HG03135 (cell line): ENCODE measurements around the gene SCLY.
"Not testable (repeated sequence)": the region's sequence is repeated elsewhere in the genome, so short reads cannot be mapped to it uniquely, and the experiment has no call there.

Experiments used
- ATAC-seq: cut with Tn5 transposase; IDR thresholded peaks from one replicate; pipeline ENCODE4 v1.9.1; 2021; ENCODE audit warnings: mild to moderate bottlenecking, moderate library complexity; ENCODE audit not compliant: unreplicated experiment

SCLY gene

GRCh38 chr2:238107525-238108422 is 47.0 kb downstream of the SCLY start:
- ATAC-seq: peak; percentile 55

GRCh38 chr2:238108423-238109183 is 47.8 kb downstream of the SCLY start:
- peak; percentile 55 for ATAC-seq

GRCh38 chr2:238113611-238114010 is 52.8 kb downstream of the SCLY start:
- ATAC-seq: no peak

- no peak for ATAC-seq
These were observed 53.6 kb downstream of the SCLY start for GRCh38 chr2:238114331-238114841.

- no peak for ATAC-seq
These were observed 54.3 kb downstream of the SCLY start for GRCh38 chr2:238114851-238115660.

GRCh38 chr2:238115709-238116108 is 54.9 kb downstream of the SCLY start:
- not testable (repeated sequence) for ATAC-seq

- no peak for ATAC-seq
These were observed 55.7 kb downstream of the SCLY start for GRCh38 chr2:238116298-238117198.

GRCh38 chr2:238117199-238118154 is 56.7 kb downstream of the SCLY start:
- ATAC-seq: no peak

- no peak for ATAC-seq
These were observed 59.1 kb downstream of the SCLY start for GRCh38 chr2:238119756-238120462.

- no peak for ATAC-seq
These were observed 59.9 kb downstream of the SCLY start for GRCh38 chr2:238120463-238121298.

- no peak for ATAC-seq
These were observed 60.9 kb downstream of the SCLY start for GRCh38 chr2:238121511-238122286.

GRCh38 chr2:238122287-238123217 is 61.8 kb downstream of the SCLY start:
- ATAC-seq: no peak

GRCh38 chr2:238123218-238123971 is 62.6 kb downstream of the SCLY start:
- ATAC-seq: no peak

GRCh38 chr2:238123991-238124470 is 63.2 kb downstream of the SCLY start:
- no peak for ATAC-seq
